PC-3 (cell line): ENCODE results near the gene EIF5A2. TPM values are rescaled to one million over a fixed set of nuclear protein-coding genes. Genes with fewer than 3 reads are reported as not detected.
"Not testable (repeated sequence)": the region's sequence is repeated elsewhere in the genome, so short reads cannot be mapped to it uniquely, and the experiment has no call there.

Experiments used
- ATAC-seq: fragments of 200-7000 bp; cut with Tn5 transposase; 2 replicates; pipeline ENCODE4 v1.9.1; 2020; ENCODE audit warnings: mild to moderate bottlenecking, moderate library complexity
- BruUV-seq: library from RNA; stranded (reverse); fragments of 400-500 nt; replicated peaks from 2 replicates; lab custom pipeline; 2021; lab: Mats Ljungman, UMichigan
- CTCF ChIA-PET: fragments of 300-600 bp; sonication (Branson Sonifier 250); formaldehyde crosslinking; loops from one replicate; lab custom pipeline; 2022; ENCODE audit warnings: antibody characterized with exemption; lab: Charles Lee
- POLR2A ChIA-PET: fragments of 300-600 bp; sonication (Branson Sonifier 250); formaldehyde crosslinking; loops from one replicate; lab custom pipeline; 2022; ENCODE audit warnings: antibody characterized with exemption; ENCODE audit not compliant: unreplicated experiment; lab: Charles Lee
- DNase-seq: peaks from one replicate; pipeline ENCODE4 v3.0.0-alpha.2; 2015
- H2AFZ ChIP-seq: fragments of 300-600 bp; sonication (generic); 2 replicates; pipeline ENCODE4 v1.6.0; 2016; ENCODE audit warnings: antibody characterized with exemption, low read length
- H3F3A ChIP-seq: fragments of 300-600 bp; sonication (generic); one replicate; pipeline ENCODE4 v1.6.0; 2017; ENCODE audit warnings: antibody characterized with exemption, low read length, control low read depth, mild to moderate bottlenecking; ENCODE audit not compliant: unreplicated experiment
- H3K27ac ChIP-seq: fragments of 300-600 bp; sonication (generic); 2 replicates; pipeline ENCODE4 v1.5.1; 2016; ENCODE audit warnings: mild to moderate bottlenecking, low read length
- H3K27me3 ChIP-seq: fragments of 300-600 bp; sonication (generic); 2 replicates; pipeline ENCODE4 v1.6.1; 2016; ENCODE audit warnings: low read length, mixed read lengths
- H3K36me3 ChIP-seq: fragments of 300-600 bp; sonication (generic); 2 replicates; pipeline ENCODE4 v1.6.1; 2016; ENCODE audit warnings: low read depth, mixed run types, low read length, mixed read lengths
- H3K4me1 ChIP-seq: fragments of 300-600 bp; sonication (generic); 2 replicates; pipeline ENCODE4 v1.5.1; 2016; ENCODE audit warnings: low read length; ENCODE audit not compliant: insufficient read depth
- H3K4me2 ChIP-seq: fragments of 300-600 bp; sonication (generic); 2 replicates; pipeline ENCODE4 v1.6.0; 2016; ENCODE audit warnings: low read length
- H3K4me3 ChIP-seq: fragments of 300-600 bp; sonication (generic); 2 replicates; pipeline ENCODE4 v1.5.1; 2016; ENCODE audit warnings: mild to moderate bottlenecking, low read length, mixed read lengths
- H3K79me2 ChIP-seq: fragments of 300-600 bp; sonication (generic); 2 replicates; pipeline ENCODE4 v1.6.1; 2017; ENCODE audit warnings: low read length, mixed read lengths
- H3K9ac ChIP-seq: fragments of 300-600 bp; sonication (generic); 2 replicates; pipeline ENCODE4 v1.6.0; 2016; ENCODE audit warnings: mild to moderate bottlenecking, low read length
- H3K9me2 ChIP-seq: fragments of 300-600 bp; sonication (generic); replicated peaks from 2 replicates; pipeline ENCODE4 v1.6.1; 2016; ENCODE audit warnings: mixed run types, low read length, mixed read lengths
- H3K9me3 ChIP-seq: fragments of 300-600 bp; sonication (generic); 2 replicates; pipeline ENCODE4 v1.6.1; 2016; ENCODE audit warnings: low read length, mixed read lengths
- H4K20me1 ChIP-seq: fragments of 300-600 bp; sonication (generic); 2 replicates; pipeline ENCODE4 v1.6.1; 2016; ENCODE audit warnings: low read length, mixed read lengths
- CTCF ChIP-seq: fragments of 300-600 bp; sonication (generic); conservative IDR thresholded peaks from 2 replicates; pipeline ENCODE4 v1.5.1; 2017; ENCODE audit warnings: antibody characterized with exemption, low read depth, mild to moderate bottlenecking, low read length
- EZH2 ChIP-seq: fragments of 300-600 bp; sonication (generic); IDR thresholded peaks from one replicate; pipeline ENCODE4 v1.6.1; 2017; ENCODE audit warnings: antibody characterized with exemption, mild to moderate bottlenecking, low read length; ENCODE audit not compliant: unreplicated experiment
- EZH2phosphoT487 ChIP-seq: fragments of 300-600 bp; sonication (generic); IDR thresholded peaks from 2 replicates; pipeline ENCODE4 v1.6.1; 2018; ENCODE audit warnings: mild to moderate bottlenecking, antibody characterized with exemption, low read length, borderline replicate concordance
- intact Hi-C: fragments of 100-400 bp; cut with micrococcal nuclease; formaldehyde crosslinking; loops from 2 replicates; pipeline ENCODE4 v1.9.0; 2023
- total RNA-seq: library from RNA; depleted of rRNA; stranded (reverse); fragments of >200 nt; gene quantifications from 2 replicates; pipeline ENCODE4 v1.2.3, GENCODE V29; 2014

The EIF5A2 gene
- total RNA-seq, 1 experiment from 2014 or later, result 11.1 TPM

- Histone ChIP-seq H3K4me3 (no peak overlapping the region), H3K9ac (no peak overlapping the region), H2AFZ (no peak overlapping the region), H3K4me1 (no peaks in the 10 kb centered on the region), H3K36me3 (no peaks in the 10 kb centered on the region; the same call in 1 of the 2 replicates), H3K27ac (no peak overlapping the region), H3F3A (no peaks in the 10 kb centered on the region), H3K9me2 (no peaks in the 10 kb centered on the region), H3K9me3 (no peaks in the 10 kb centered on the region), H3K27me3 (no peaks in the 10 kb centered on the region), H3K79me2 (no peaks in the 10 kb centered on the region), H4K20me1 (no peaks in the 10 kb centered on the region), H3K4me2 (no peak overlapping the region)
- no peak for DNase-seq
- BruUV-seq, result no TSS peak
- intact Hi-C loops, result no loop called here
- ChIA-PET POLR2A (no interaction called here), CTCF (no interaction called here)
- TF ChIP-seq CTCF, result no peak
- TF ChIP-seq EZH2, result no peak
- TF ChIP-seq EZH2phosphoT487, result no peak
- ATAC-seq, result no peak
Measured at GRCh38 chr3:170893895-170894294, 14.5 kb downstream of the EIF5A2 start.

- TF ChIP-seq EZH2phosphoT487, result no peak
- no peak for TF ChIP-seq EZH2
- TF ChIP-seq CTCF, result no peak
- H3K9me2 ChIP-seq, result no peaks in the 10 kb centered on the region
- DNase-seq, result no peak
- H3K36me3 ChIP-seq, result no peaks in the 10 kb centered on the region
- ChIA-PET CTCF (no interaction called here), POLR2A (interaction anchor here (0.7 kb wide), 1 partner anchor 1452 kb away, joined by 3 read pairs; no protein-coding TSS in a partner anchor)
- H3K4me1 ChIP-seq, result no peaks in the 10 kb centered on the region
- no peaks in the 10 kb centered on the region for H3K27me3 ChIP-seq
- no peak overlapping the region for H3K4me3 ChIP-seq
- H3F3A ChIP-seq, result no peaks in the 10 kb centered on the region
- H2AFZ ChIP-seq, result no peak overlapping the region
- no peak overlapping the region for H3K9ac ChIP-seq
- intact Hi-C loops, result no loop called here
- no peaks in the 10 kb centered on the region for H4K20me1 ChIP-seq
- H3K79me2 ChIP-seq, result no peaks in the 10 kb centered on the region
- ATAC-seq, result no peak
- H3K9me3 ChIP-seq, result no peaks in the 10 kb centered on the region
- no peak overlapping the region for H3K4me2 ChIP-seq
- no peak overlapping the region for H3K27ac ChIP-seq
- BruUV-seq, result no TSS peak
Measured at GRCh38 chr3:170889630-170890029, 18.8 kb downstream of the EIF5A2 start.

DNA sequence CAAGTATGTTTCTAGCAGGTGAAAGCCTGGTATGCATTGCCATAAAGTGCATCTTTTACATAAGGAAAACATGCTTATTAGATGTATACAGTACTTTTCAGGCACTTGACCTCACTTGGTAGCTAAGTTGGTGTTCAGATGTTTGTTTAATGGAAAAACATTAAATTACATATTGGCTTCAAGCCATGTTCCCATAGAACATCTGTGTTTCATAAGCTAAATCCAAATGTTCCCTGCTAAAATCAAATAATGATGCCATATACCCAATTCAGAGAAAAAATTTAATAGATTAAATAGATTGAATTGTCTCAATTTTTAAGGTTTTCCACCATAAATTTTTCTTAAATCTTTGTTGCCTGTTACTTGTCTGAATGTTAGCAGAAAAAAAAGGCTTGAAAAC lies 19.3 kb downstream of the EIF5A2 start:
- ChIA-PET CTCF (no interaction called here), POLR2A (no interaction called here)
- Histone ChIP-seq H3K36me3 (no peaks in the 10 kb centered on the region), H3K27me3 (no peaks in the 10 kb centered on the region), H3K4me3 (no peak overlapping the region), H3K79me2 (no peaks in the 10 kb centered on the region), H3K9me2 (no peaks in the 10 kb centered on the region), H3K9me3 (no peaks in the 10 kb centered on the region), H3K4me2 (no peak overlapping the region), H2AFZ (no peak overlapping the region), H3K4me1 (no peaks in the 10 kb centered on the region), H3K27ac (no peak overlapping the region), H4K20me1 (no peaks in the 10 kb centered on the region), H3F3A (no peaks in the 10 kb centered on the region), H3K9ac (no peak overlapping the region)
- DNase-seq, result no peak
- intact Hi-C loops, result no loop called here
- no peak for ATAC-seq
- TF ChIP-seq CTCF, result no peak
- no peak for TF ChIP-seq EZH2phosphoT487
- TF ChIP-seq EZH2, result no peak
- no TSS peak for BruUV-seq

DNA sequence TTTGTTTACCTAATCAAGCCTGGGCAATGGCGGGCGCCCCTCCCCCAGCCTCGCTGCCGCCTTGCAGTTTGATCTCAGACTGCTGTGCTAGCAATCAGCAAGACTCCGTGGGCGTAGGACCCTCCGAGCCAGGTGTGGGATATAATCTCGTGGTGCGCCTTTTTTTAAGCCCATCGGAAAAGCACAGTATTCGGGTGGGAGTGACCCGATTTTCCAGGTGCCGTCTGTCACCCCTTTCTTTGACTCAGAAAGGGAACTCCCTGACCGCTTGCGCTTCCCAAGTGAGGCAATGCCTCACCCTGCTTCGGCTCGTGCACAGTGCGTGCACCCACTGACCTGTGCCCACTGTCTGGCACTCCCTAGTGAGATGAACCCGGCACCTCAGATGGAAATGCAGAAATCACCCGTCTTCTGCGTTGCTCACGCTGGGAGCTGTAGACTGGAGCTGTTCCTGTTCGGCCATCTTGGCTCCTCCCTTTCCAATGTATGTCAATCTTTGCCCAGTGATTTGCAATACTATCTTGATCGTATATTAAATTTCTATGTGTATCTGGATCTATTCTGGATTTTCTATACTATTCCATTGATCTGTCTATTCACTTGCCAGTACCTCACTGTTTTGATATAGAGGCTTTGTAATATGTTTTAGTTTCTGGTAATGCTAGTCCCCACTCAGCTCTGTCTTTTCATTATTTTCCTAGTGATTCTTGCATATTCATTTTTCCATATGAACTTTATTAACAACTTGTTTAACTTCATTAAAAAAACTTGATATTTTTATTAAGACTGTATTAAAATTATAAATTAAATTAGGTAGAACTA lies 24.1 kb downstream of the EIF5A2 start:
- H3K9me3 ChIP-seq, H3K4me1 ChIP-seq, H3K4me2 ChIP-seq, intact Hi-C loops, H2AFZ ChIP-seq, ATAC-seq, H3K4me3 ChIP-seq, H3K79me2 ChIP-seq, DNase-seq, H3K27ac ChIP-seq, H3K9me2 ChIP-seq, BruUV-seq, H3K9ac ChIP-seq, H4K20me1 ChIP-seq, H3K27me3 ChIP-seq, H3K36me3 ChIP-seq, CTCF ChIA-PET, H3F3A ChIP-seq, POLR2A ChIA-PET: not testable (repeated sequence)
